GM13976 (cell line): Measurements from ENCODE around the gene SIPA1.

ENCODE experiments used
- DNase-seq: peaks from one replicate; pipeline ENCODE4 v3.0.0; 2012; ENCODE audit warnings: low spot score
- CTCF ChIP-seq: IDR thresholded peaks from 2 replicates; pipeline ENCODE4 v1.5.1; 2012; ENCODE audit warnings: borderline replicate concordance, mild to moderate bottlenecking; ENCODE audit not compliant: insufficient read depth; ENCODE audit errors: extremely low read depth, missing control alignments, control extremely low read depth
- in situ Hi-C: fragments of 300-500 bp; cut with MboI; formaldehyde crosslinking; loops from one replicate; pipeline ENCODE4 v1.12.0; 2022; ENCODE audit warnings: low sequenced_read_pairs, mixed read lengths, inconsistent platforms; ENCODE audit not compliant: unreplicated experiment

The SIPA1 gene

GRCh38 chr11:65692367-65692766 lies 54.5 kb downstream of the SIPA1 start:
- in situ Hi-C loops, result no loop called here
- TF ChIP-seq CTCF, result no peak
- no peak for DNase-seq

- no peak for TF ChIP-seq CTCF
- no peak for DNase-seq
- in situ Hi-C loops, result no loop called here
Measured at GRCh38 chr11:65695459-65696241, 57.7 kb downstream of the SIPA1 start.

DNA sequence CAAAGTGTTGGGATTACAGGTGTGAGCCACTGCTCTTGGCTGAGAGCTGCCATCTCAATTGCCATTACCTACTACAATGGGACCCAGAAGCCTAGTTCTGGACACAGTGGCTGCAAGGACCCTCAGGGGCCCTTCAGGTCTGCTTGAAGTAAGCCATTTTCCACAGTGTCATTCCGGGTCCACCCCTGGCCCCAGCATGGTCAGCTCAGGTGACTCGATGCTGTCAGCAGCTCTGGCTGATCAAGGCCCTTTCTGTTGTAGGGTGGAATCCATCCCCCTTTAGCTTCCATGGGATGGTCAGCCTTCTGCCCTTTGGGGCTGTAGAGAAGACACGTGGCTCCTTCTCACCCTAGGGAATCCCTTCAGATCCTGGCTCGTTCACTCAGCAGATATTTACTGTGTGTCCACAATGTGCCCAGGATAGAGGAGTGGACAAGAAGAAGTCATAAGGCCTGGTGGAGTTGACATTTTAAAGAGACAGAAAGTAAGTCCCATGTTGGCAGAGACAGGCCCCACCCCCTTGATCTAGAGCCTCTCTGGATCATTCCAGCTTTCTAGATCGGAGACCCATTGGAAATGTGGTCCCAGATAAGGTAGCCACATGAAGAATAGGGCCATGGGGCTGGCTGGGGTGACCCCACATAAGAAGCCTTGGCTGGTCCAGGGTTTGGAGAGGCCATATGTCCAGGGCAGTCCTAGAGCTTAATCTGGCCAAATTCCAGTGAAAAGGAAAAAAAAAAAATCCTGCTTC lies 59.1 kb downstream of the SIPA1 start:
- no peak for TF ChIP-seq CTCF
- in situ Hi-C loops, result no loop called here

GRCh38 chr11:65698205-65698604 lies 60.3 kb downstream of the SIPA1 start:
- TF ChIP-seq CTCF, result no peak
- DNase-seq, result no peak
- in situ Hi-C loops, result no loop called here

More for the DNA sequence above, 59.1 kb downstream of the SIPA1 start:
- no peak for DNase-seq

DNA sequence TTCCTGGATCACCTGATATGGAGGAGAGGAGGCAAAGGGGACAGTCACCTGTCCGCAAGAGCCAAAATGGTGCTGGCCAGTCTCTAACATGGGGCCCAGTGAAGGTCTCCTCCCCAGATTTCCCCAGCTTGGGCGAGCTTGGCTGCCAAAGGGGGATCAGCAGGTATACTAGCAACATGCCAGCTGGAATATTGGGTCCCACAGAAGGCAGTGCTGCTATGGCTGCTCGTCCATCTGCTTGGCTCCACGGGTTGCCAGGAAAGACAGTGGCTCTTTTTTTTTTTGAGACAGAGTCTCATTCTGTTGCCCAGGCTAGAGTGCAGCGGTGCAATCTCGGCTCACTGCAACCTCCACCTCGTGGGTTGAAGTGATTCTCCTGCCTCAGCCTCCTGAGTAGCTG lies 61.4 kb downstream of the SIPA1 start:
- in situ Hi-C loops, result no loop called here
- TF ChIP-seq CTCF, result no peak
- no peak for DNase-seq

DNA sequence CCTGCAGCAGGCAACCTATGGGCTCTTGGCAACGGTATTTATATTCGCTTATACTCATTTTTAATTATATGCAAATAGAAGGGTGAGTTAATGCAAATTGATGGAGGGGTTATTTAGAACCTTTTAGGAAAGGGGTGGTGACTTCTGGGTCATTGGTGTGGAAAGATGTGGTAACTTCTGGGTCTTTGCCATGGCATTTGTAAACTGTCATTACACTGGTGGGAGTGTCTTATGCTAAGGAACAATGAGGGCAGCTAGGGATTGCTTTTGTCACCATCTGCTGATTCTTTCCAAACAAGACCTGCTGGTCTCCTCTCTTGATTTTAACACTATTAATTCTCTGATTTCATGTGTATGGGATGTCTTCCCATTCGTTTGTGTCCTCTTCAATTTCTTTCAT lies 62.5 kb downstream of the SIPA1 start:
- in situ Hi-C loops, result loop anchor here (25.0 kb wide), 1 partner anchor 287 kb away; no protein-coding TSS in a partner anchor
- TF ChIP-seq CTCF, result no peak
- DNase-seq, result no peak
